Middle frontal gyrus (tissue), 1 donor: ENCODE results near the gene TSPAN9.

ENCODE experiments used
- DNase-seq: peaks from one replicate; pipeline ENCODE4 v3.0.0-alpha.2; 2015; ENCODE audit warnings: low spot score; ENCODE audit errors: extremely low spot score

Gene TSPAN9

GRCh38 chr12:3220382-3221321, 143.5 kb downstream of the TSPAN9 start:
- DNase-seq: no peak

DNA sequence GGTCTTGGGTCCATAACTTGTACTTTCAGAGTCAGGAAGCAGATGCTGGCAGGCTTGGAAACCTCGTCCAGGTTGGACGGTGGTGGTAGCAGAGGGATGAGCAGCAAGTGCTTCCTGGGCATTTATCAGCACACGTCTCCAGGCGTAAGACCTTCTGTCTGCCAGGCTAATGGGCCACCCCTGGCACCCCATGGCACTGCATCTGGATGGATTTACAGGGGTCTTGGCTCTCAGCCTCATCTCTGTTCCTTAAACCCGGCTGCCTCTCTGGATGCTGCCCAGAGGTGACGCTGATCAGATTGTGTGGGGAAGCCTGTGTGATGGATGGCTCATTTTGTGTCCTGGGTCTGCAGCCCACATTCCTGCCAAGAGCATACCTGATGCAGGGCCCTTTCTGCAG, 145.1 kb downstream of the TSPAN9 start:
- DNase-seq: no peak

GRCh38 chr12:3222979-3223378, 145.8 kb downstream of the TSPAN9 start:
- DNase-seq: no peak

DNA sequence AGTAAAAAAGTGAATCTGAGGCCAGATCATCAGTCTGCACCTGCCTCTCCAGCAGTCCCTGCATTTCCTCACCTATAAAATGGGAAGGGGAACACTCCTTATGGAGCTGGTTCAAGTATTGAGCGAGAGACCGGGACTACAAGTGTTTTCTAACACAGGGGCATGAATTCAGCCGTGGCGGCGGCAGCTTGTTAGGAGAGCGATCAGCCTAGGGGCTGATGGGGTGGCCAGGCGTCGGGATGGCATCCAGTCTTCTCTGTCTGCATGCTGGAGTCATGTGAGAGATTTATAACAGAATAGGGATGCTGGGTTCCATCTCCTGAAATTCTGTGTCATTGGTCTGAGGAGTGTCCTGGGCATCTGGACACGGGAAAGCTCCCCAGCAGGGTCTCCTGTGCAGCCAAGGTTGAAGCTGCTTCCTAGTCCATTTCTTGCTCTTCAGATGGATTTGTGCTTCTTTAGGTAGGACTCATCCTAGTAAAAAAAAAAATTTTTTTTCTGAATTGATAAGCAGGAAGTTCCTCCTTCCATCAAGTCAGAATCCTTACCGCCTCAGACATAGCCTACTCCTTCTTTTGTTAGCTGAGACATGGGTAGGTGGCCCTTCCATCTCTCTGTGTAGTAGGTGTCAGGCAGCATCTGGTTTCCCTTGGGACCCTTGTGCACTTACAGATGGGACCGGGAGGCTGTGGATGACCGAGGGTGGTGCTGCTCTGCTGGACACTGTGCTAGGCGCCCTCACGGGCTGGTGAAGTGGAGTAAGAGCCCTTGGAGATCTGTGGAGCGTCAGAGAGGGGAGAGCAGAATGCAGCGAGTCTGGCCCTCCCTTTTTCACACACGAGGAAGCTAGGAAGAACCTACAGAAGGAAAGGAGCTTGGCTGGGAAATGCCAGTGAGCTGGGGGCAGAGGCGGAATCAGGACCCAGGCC, 146.7 kb downstream of the TSPAN9 start:
- no peak for DNase-seq

DNA sequence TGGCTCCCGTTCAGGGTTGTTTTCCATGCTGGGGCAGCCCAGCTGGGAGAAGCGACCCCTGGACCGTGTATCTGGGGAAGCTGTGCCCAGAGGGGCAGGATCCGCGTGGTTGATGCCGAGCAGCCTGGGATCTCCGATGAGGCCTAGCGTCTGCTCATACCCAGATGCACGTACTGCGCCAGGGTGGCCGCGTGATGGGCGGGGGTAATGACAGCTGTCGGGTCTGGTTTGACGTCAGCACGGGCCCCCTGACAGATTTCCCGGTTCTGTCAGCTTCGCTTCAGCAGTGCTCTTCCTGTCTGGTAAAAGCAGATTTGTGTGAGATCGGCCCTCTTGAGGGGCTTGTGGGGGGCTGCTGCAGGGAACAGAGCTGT, 147.3 kb downstream of the TSPAN9 start:
- DNase-seq: no peak

- DNase-seq: no peak
These were observed 148.1 kb downstream of the TSPAN9 start for GRCh38 chr12:3225154-3225795.

DNA sequence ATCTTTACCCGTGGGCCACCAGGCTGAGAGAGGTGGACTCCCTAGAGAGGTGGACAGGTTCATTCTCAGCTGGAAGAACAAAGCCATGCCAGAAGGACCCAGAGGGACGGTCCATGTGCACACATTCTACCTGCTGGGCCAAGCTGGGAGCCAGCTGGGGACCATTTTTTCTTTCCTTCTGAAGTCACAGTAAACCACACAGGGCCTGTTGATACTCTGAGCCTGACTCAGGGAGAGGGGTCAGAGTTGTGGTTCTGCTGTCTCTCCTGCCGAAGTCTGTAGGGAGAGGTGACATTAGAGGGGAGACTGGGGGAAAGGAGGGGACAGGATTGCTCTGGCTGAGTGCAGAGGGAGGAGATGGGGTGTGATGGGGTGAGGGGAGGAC, 148.6 kb downstream of the TSPAN9 start:
- DNase-seq: no peak

DNA sequence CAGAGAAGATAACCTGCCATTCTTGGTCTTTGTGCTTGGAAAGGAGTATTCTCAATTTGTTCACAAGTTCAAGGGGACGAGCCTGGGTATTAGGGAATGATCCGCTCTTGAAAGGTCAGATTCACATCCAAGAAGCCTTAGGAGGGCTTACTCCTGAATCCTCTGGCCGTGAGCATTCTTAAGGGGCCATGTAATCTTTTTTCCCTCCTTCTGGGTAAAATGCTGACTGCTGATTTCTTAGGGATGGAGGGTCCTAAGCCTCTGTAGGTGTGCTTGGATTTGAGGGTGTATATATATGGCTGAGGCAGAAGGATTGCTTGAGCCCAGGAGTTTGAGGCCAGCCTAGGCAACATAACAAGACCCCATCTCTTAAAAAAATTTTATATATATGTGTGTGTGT, 149.1 kb downstream of the TSPAN9 start:
- no peak for DNase-seq

GRCh38 chr12:3227076-3227975, 150.1 kb downstream of the TSPAN9 start:
- DNase-seq: no peak

GRCh38 chr12:3228552-3228951, 151.4 kb downstream of the TSPAN9 start:
- no peak for DNase-seq

GRCh38 chr12:3229577-3229976, 152.4 kb downstream of the TSPAN9 start:
- DNase-seq: no peak

GRCh38 chr12:3230758-3231375, 153.7 kb downstream of the TSPAN9 start:
- no peak for DNase-seq

- no peak for DNase-seq
These were observed 154.3 kb downstream of the TSPAN9 start for GRCh38 chr12:3231399-3231876.

- peak; percentile 16 for DNase-seq
These were observed 156.6 kb downstream of the TSPAN9 start for GRCh38 chr12:3233797-3234196.

DNA sequence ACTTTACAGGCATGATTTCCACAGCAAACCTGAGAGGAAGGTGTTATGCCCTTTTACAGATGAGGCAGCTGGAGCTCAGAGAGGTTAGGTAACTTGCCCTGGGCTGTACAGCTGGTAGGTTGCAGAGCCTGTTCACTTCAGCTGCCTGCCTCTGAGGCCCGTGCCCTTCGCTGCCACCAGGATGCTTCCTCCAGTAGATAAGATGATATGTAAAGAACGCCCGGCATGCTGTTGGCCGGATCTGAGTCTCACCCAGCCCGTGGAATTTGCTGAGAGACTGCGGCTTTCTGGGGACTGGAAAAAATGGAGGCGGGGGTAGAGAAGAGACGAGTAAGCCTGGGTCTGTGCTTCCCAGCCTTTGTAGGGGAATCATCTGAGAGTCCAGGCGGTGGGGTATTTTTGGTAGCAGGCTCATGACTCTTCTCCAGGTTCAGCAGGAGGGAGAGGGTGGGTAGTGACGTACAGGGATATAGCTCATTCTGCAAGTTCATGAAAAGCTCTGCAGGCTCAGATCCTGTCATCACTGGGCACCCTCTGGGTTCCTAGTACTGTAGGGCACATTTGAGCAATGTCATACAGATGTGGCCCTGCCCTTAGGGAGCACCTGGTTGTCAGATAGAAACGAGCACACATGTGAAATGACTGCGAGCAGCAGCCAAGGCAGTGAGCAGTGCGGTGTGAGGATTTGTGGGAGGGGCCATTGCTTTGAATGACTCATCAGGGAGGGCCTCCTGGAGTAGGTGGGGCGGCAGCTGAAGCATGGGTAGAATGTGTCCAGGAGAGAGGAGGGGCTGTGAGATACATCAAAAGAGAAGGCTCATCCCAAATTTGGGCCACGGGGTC, 159.4 kb downstream of the TSPAN9 start:
- DNase-seq: no peak

GRCh38 chr12:3238196-3238595, 161.0 kb downstream of the TSPAN9 start:
- DNase-seq: no peak

DNA sequence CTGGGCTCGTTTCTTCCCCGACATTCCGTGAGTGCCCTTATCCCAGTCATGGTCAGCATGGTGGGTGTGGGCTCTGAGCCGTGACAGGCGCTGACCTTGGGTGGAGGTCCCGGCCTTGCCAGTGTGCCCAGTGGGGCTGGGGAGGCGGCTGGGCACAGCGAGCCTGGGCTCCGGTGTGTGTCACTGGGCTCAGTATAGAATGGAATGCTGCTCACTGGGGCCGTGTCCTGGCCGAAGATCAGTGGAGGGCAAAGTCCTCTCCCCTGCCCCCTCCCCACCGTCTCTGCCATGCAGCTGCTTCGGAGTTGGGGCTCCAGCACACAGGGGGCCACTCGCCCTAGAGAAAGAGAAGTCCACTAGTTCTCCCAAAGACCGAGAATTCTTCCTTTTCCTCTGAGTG, 164.4 kb downstream of the TSPAN9 start:
- no peak for DNase-seq

GRCh38 chr12:3242199-3242863, 165.2 kb downstream of the TSPAN9 start:
- DNase-seq: no peak
